Measurements from ENCODE around the gene ATP6V0A1.

- TF ChIP-seq TAF1 (conservative IDR thresholded peaks at IDR 0.05): no peak
- TF ChIP-seq, protein P1, sequence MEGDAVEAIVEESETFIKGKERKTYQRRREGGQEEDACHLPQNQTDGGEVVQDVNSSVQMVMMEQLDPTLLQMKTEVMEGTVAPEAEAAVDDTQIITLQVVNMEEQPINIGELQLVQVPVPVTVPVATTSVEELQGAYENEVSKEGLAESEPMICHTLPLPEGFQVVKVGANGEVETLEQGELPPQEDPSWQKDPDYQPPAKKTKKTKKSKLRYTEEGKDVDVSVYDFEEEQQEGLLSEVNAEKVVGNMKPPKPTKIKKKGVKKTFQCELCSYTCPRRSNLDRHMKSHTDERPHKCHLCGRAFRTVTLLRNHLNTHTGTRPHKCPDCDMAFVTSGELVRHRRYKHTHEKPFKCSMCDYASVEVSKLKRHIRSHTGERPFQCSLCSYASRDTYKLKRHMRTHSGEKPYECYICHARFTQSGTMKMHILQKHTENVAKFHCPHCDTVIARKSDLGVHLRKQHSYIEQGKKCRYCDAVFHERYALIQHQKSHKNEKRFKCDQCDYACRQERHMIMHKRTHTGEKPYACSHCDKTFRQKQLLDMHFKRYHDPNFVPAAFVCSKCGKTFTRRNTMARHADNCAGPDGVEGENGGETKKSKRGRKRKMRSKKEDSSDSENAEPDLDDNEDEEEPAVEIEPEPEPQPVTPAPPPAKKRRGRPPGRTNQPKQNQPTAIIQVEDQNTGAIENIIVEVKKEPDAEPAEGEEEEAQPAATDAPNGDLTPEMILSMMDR (IDR thresholded peaks at IDR 0.05; ENCODE audit: low read depth, low read length, missing input control): no peak
- no peak for TF ChIP-seq ATF3 (IDR thresholded peaks at IDR 0.05)
- TF ChIP-seq JUND (IDR thresholded peaks at IDR 0.05): no peak
- no peak for TF ChIP-seq FOXA1 (IDR thresholded peaks at IDR 0.05)
- TF ChIP-seq RAD21 (IDR thresholded peaks at IDR 0.05): no peak
- TF ChIP-seq GABPA (IDR thresholded peaks at IDR 0.05 in 1 of 2, conservative IDR thresholded peaks at IDR 0.05 in 1 of 2): no peak
- TF ChIP-seq REST (IDR thresholded peaks at IDR 0.05): no peak
- no peak for TF ChIP-seq YY1 (IDR thresholded peaks at IDR 0.05)
- no peak for TF ChIP-seq SP1 (IDR thresholded peaks at IDR 0.05)
- TF ChIP-seq EGR1 (IDR thresholded peaks at IDR 0.05; ENCODE audit: low read depth in 2 of 2): no peak
- TF ChIP-seq, protein P2, sequence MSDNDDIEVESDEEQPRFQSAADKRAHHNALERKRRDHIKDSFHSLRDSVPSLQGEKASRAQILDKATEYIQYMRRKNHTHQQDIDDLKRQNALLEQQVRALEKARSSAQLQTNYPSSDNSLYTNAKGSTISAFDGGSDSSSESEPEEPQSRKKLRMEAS (IDR thresholded peaks at IDR 0.05): no peak
- no peak for TF ChIP-seq HNF4G (IDR thresholded peaks at IDR 0.05)
Measured at GRCh38 chr17:42421507-42422338, 37.0 kb upstream of the ATP6V0A1 start.
